SU-DHL-6 (cell line): Measurements from ENCODE around the gene AKNA.

Experiments
- H2AFZ ChIP-seq: fragments of 200-600 bp; sonication (generic); 2 replicates; pipeline ENCODE4 v1.6.1; 2014; ENCODE audit warnings: low read depth, mild to moderate bottlenecking, moderate library complexity, mixed read lengths, antibody characterized with exemption, low read length; ENCODE audit not compliant: severe bottlenecking
- H3F3A ChIP-seq: fragments of 200-600 bp; shearing (Covaris generic); 2 replicates; pipeline ENCODE4 v1.6.0; 2016; ENCODE audit warnings: antibody characterized with exemption, mild to moderate bottlenecking; ENCODE audit not compliant: insufficient read depth
- H3K27ac ChIP-seq: fragments of 200-600 bp; sonication (generic); 2 replicates; pipeline ENCODE4 v1.5.1; 2016; ENCODE audit warnings: low read depth, mild to moderate bottlenecking, low read length, moderate library complexity, mixed read lengths
- H3K27me3 ChIP-seq: fragments of 200-600 bp; sonication (generic), shearing (Covaris generic); 2 replicates; pipeline ENCODE4 v1.6.0; 2014; ENCODE audit warnings: mild to moderate bottlenecking, low read length
- H3K36me3 ChIP-seq: fragments of 200-600 bp; sonication (generic); 2 replicates; pipeline ENCODE4 v1.6.1; 2014; ENCODE audit warnings: mild to moderate bottlenecking, low read length, mixed read lengths
- H3K4me2 ChIP-seq: fragments of 300-600, 200-600 bp; shearing (Covaris generic), sonication (generic); 2 replicates; pipeline ENCODE4 v1.6.0; 2014; ENCODE audit warnings: low read length, low read depth, mild to moderate bottlenecking; ENCODE audit not compliant: poor library complexity, severe bottlenecking
- H3K4me3 ChIP-seq: fragments of 200-600 bp; sonication (generic); 2 replicates; pipeline ENCODE4 v1.5.1; 2014; ENCODE audit warnings: antibody characterized with exemption, low read length, mild to moderate bottlenecking, mixed read lengths; ENCODE audit not compliant: insufficient read depth, poor library complexity, severe bottlenecking
- H3K79me2 ChIP-seq: fragments of 200-600 bp; sonication (generic); 2 replicates; pipeline ENCODE4 v1.6.1; 2014; ENCODE audit warnings: mild to moderate bottlenecking, low read length, moderate library complexity; ENCODE audit not compliant: insufficient read depth
- H3K9ac ChIP-seq: fragments of 200-600 bp; sonication (generic); 2 replicates; pipeline ENCODE4 v1.7.0; 2014; ENCODE audit warnings: mild to moderate bottlenecking, low read length
- H3K9me2 ChIP-seq: fragments of 200-600 bp; sonication (generic); replicated peaks from 2 replicates; pipeline ENCODE4 v1.6.1; 2014; ENCODE audit warnings: low read length; ENCODE audit not compliant: insufficient read depth
- H3K9me3 ChIP-seq: fragments of 200-600 bp; sonication (generic); 2 replicates; pipeline ENCODE4 v1.6.1; 2014; ENCODE audit warnings: low read length, mixed read lengths; ENCODE audit not compliant: insufficient read depth
- H4K20me1 ChIP-seq: fragments of 200-600 bp; sonication (generic); 2 replicates; pipeline ENCODE4 v1.6.1; 2014; ENCODE audit warnings: low read depth, mild to moderate bottlenecking, antibody characterized with exemption, low read length, moderate library complexity, mixed read lengths
- EZH2phosphoT487 ChIP-seq: fragments of 200-600 bp; sonication (generic), shearing (Covaris generic); conservative IDR thresholded peaks from 2 replicates; pipeline ENCODE4 v1.6.1; 2018; ENCODE audit warnings: mild to moderate bottlenecking, antibody characterized with exemption, low read length, moderate library complexity, mixed read lengths
- TF ChIP-seq, protein P1 (sequence below): fragments of 200-600 bp; sonication (generic); IDR thresholded peaks from one replicate; pipeline ENCODE4 v1.5.1; 2017; ENCODE audit warnings: antibody characterized with exemption, mild to moderate bottlenecking, low read length, moderate library complexity; ENCODE audit not compliant: insufficient read depth, poor library complexity, severe bottlenecking

The AKNA gene

DNA sequence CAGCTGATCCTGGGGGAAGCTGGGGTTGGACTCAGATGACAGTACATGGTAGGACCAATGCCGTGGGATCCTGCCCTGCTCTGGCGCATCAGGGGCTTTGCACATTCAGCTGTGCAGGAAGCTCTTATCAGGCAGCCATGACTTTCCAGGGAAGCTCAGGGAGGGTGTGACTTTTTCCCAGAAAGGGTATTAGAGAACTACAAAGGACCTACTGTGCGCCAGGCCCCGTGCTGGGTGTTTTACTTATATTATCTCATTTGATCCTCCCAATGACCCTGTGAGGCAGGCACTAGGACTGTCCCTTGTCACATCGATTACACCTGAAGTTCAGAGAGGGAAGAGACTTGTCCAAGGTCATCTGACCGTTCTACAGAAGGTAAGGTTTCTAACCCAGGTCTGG is 23.7 kb upstream of the AKNA start:
- TF ChIP-seq, protein P1, sequence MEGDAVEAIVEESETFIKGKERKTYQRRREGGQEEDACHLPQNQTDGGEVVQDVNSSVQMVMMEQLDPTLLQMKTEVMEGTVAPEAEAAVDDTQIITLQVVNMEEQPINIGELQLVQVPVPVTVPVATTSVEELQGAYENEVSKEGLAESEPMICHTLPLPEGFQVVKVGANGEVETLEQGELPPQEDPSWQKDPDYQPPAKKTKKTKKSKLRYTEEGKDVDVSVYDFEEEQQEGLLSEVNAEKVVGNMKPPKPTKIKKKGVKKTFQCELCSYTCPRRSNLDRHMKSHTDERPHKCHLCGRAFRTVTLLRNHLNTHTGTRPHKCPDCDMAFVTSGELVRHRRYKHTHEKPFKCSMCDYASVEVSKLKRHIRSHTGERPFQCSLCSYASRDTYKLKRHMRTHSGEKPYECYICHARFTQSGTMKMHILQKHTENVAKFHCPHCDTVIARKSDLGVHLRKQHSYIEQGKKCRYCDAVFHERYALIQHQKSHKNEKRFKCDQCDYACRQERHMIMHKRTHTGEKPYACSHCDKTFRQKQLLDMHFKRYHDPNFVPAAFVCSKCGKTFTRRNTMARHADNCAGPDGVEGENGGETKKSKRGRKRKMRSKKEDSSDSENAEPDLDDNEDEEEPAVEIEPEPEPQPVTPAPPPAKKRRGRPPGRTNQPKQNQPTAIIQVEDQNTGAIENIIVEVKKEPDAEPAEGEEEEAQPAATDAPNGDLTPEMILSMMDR, result no peak
- TF ChIP-seq EZH2phosphoT487, result no peak
- no peaks in the 10 kb centered on the region for H3K27me3 ChIP-seq

DNA sequence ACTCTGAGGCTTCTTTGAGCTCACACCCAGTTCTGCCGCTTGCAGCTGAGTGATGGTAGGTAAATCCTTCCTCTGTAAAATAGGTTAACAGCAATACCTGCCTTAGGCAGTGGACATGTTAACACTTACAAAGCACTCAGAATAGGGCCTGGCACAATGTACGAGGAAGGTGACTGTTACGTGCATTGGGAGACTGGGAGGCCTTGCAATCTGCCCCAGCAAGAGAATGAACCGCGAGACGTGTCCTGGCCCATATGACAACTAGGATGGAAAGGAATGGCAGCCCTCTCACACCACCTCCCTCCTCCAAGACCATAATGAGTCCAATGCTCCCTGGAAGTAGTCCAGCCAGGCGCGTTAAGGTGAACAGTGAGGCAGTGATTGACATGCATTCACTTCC is 23.1 kb upstream of the AKNA start:
- Histone ChIP-seq H3F3A (no peaks in the 10 kb centered on the region), H3K27ac (no peak overlapping the region), H3K9me2 (no peaks in the 10 kb centered on the region), H3K4me2 (no peak overlapping the region), H3K36me3 (no peaks in the 10 kb centered on the region), H3K9ac (no peak overlapping the region), H3K4me3 (no peak overlapping the region), H3K27me3 (no peaks in the 10 kb centered on the region), H4K20me1 (no peaks in the 10 kb centered on the region), H3K9me3 (no peaks in the 10 kb centered on the region), H3K79me2 (no peaks in the 10 kb centered on the region), H2AFZ (no peak overlapping the region)
- TF ChIP-seq, protein P1, result no peak
- no peak for TF ChIP-seq EZH2phosphoT487

More for the DNA sequence above, 23.7 kb upstream of the AKNA start:
- Histone ChIP-seq H3K9me2 (no peaks in the 10 kb centered on the region), H3K36me3 (no peaks in the 10 kb centered on the region), H3K4me2 (no peak overlapping the region), H3K9ac (no peak overlapping the region), H3F3A (no peaks in the 10 kb centered on the region), H2AFZ (no peak overlapping the region), H3K4me3 (no peak overlapping the region), H3K27ac (no peak overlapping the region), H3K9me3 (no peaks in the 10 kb centered on the region), H3K79me2 (no peaks in the 10 kb centered on the region), H4K20me1 (no peaks in the 10 kb centered on the region)

DNA sequence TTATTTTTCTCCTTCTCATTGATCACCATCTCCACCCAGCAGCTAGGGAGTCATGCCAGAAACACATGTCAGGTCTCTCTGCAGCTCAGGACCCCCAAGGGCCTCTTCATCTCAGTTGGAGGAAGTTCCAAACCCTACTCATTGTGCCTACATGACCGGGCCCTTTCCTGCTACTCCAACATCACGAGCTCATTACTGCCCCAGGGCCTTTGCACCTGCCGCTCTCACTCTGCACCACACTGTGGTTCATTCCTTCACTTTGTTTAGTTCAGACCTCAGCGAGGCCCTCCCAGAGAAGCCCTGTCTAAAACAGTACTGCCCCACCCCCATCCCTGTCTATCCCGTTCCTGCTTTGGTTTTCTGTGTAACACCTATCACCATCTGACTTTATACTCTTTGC is 22.1 kb upstream of the AKNA start:
- H3K9me2 ChIP-seq, result no peaks in the 10 kb centered on the region
- no peaks in the 10 kb centered on the region for H3K9me3 ChIP-seq
- H3K79me2 ChIP-seq, result no peaks in the 10 kb centered on the region
- no peaks in the 10 kb centered on the region for H3K36me3 ChIP-seq
- H3K4me2 ChIP-seq, result no peak overlapping the region
- no peak overlapping the region for H3K9ac ChIP-seq
- TF ChIP-seq EZH2phosphoT487, result no peak
- TF ChIP-seq, protein P1, result no peak
- no peaks in the 10 kb centered on the region for H3F3A ChIP-seq
- H3K4me3 ChIP-seq, result no peak overlapping the region
- H3K27me3 ChIP-seq, result no peaks in the 10 kb centered on the region
- no peak overlapping the region for H3K27ac ChIP-seq
- no peak overlapping the region for H2AFZ ChIP-seq
- H4K20me1 ChIP-seq, result no peaks in the 10 kb centered on the region

DNA sequence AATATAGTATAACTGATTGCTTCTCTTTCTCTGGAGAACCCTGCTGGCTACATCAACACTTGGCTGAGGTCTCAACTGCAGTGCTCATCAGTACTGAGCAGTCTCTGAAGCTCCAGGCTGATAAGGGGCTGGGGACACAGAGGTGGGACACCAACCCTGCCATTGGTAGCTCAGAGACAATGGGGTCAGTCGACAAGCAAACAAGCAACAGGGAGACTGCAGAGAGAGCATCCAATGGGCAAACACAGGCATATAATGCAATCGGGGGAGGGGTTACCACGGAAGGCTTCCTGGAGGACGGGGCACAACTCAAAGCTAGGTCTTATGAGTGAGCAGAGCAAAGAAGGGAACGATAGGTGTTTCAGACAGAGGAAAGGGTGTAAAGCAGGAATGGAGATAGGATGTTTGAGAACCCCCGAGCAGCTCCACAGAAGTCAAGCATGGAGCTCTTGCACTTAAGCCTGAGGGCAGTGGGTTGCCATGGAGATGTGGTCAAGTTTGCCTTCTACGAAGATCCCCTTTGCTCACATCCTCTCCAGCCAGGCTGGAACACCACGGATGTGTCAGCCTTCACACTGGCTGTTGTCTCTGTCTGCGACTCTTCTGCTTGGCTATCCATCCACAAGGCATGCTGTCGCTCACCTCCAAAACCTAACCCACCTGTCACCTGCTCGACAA is 21.5 kb upstream of the AKNA start:
- Histone ChIP-seq H3K4me2 (no peak overlapping the region), H3K36me3 (no peaks in the 10 kb centered on the region), H4K20me1 (no peaks in the 10 kb centered on the region), H3K27me3 (no peaks in the 10 kb centered on the region), H3K27ac (no peak overlapping the region), H3K9me3 (no peaks in the 10 kb centered on the region), H2AFZ (no peak overlapping the region), H3F3A (no peaks in the 10 kb centered on the region), H3K9ac (no peak overlapping the region), H3K9me2 (no peaks in the 10 kb centered on the region), H3K79me2 (no peaks in the 10 kb centered on the region), H3K4me3 (no peak overlapping the region)
- no peak for TF ChIP-seq EZH2phosphoT487
- TF ChIP-seq, protein P1, result no peak
